Stimulated activated CD8-positive, alpha-beta memory T cell treated with anti-CD3 and anti-CD28 coated beads, Interleukin-7, amount 100 ng/mL, for 48 hours (primary cell): ENCODE measurements around the gene TRIM67.
"Not testable (repeated sequence)": the region's sequence is repeated elsewhere in the genome, so short reads cannot be mapped to it uniquely, and the experiment has no call there.

Source experiments
- DNase-seq, 2 donors: peaks; one replicate each; pipeline ENCODE4 v3.0.0-alpha.2; 2020; ENCODE audit warnings: low read depth in 1 of 2; ENCODE audit errors: extremely low read depth in 1 of 2

The TRIM67 gene

DNA sequence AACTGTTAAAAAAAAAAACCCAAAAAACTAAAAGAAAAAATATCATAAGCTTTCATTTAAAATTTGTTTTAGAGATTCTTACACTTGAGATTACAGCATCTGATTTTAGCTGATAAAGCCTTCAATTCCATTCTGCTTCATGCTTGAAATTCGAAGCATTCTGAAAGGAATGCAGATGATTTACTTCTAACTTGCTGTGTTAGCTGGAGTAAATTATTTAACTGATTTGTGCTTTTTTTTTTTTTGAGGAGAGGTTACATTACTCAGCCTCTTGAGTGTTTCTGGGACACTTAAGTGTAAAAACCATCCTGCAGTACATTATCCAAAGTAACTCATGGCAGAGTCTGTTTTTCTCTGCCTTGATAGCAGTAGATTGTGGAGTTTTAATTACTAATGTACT, 4.5 kb upstream of the TRIM67 start:
- no peak for DNase-seq

DNA sequence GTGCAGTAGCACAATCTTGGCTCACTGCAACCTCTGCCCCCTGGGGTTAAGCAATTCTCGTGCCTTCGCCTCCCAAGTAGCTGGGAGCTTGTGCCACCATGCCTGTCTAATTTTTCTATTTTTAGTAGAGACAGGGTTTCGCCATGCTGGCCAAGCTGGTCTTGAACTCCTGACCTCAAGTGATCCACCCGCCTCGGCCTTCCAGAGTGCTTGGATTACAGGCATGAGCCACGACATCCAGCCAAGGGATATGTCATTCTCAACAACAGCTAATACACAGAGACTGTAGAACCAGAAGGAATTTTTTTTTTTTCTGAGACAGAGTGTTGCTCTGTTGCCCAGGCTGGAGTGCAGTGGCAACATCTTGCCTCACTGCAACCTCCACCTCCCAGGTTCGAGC, 3.7 kb upstream of the TRIM67 start:
- DNase-seq, result not testable (repeated sequence)

DNA sequence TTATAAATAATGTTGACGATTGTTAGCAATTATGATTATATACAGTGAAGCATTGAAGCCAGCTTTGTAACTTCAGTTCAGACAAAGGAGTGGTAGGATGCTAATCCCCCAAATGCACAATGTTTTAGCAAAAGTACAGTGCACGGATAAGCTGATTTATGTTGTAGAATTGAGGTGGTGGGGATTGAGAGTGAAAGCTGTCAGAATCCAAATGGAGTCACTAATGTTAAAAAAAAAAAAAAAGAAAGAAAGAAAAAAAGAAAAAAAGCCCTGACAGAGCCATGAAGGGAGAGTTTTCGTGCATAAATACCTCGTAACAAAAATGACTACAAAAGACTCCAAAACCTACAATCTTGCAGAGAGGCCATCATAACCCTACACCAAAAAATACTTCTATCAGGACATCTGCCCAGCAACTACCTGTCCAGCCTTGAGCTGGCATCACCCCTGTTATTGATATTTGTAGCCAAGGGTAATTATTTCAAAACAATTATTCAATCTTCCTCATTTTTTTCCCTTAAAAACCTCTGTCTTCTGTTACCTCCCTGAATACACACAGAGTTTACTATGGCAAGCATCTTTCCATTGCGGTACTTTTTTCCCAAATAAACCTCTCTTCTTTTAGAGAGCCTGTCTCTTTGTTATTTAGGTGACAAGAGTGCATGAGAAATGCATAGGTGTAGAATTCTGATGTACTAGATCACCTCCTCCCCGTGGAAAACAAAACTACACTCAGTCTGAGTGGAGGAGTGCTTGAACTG, 2.5 kb upstream of the TRIM67 start:
- DNase-seq, result no peak

DNA sequence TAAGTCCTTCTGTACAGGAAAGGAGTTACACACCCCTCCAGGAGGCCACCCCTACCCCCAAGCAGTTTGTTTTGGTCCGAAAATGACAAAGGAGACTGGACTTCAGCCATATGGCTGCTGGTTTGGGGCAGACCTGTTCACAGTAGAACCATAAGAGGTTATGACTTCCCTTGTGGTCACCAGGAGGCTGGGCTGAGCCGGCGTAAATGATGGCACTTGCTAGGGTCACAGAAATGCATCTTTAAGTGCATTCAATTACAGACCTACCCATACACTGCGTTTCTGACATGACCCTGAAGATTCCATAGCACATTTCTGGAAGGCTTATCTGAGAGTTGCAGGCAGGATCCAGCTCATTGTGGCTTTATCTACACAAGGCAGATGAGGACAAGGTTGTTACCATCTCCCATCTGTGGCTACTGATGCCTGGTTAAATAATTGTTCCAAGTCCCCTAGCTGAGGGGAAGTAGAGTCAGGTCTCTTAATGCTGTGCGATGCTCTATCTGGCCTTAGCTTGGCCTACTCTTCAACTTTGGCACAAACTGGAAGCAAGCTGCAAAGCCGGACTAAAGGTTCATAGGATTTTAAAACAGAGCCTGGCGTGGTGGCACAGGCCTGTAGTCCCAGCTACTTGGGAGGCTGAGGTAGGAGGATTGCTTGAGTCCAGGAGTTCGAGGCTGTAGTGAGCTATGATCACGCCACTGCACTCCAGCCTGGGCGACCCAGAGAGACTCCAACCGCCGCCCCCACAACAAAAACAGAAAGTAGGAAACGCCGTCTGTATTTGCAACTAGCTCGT, 1.7 kb upstream of the TRIM67 start:
- no peak for DNase-seq

DNA sequence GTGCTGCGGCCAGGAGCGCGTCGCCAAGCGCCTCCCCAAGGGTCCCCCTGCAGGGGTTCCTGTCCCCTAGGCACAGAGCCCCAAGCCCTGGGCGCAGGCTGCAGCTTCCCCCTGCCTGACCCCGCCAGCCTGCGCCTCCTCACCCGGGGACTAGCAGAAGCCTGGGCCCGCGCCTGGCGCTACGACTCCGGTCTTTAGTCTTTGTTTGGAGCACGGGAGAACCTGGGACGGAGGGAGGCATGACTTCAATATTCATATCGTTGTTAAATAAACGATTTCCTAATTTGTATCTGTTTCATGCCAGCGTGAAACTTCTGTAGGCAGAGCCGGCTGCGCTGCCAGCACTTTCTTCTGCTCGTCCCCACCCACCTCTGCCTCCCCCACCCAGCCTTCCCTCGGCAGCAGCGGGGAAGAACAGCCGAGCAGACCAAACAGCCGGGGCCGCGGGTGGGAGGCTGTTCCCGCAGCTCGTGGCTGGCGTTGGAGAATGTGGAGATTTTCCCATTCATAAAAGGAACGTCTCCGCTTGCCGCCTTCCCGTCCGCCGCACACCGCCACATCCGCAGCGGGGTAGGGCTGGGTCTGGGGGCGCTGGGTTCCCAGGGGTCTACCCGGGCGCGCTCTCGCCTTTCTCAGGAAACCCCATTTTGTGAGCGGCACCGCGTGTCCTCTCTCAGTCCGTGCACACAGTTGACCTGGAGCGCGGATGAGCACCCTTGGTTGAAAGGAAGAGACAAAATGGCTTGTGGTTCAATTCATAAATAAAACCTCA, 777 bp upstream of the TRIM67 start:
- DNase-seq, result no peak

DNA sequence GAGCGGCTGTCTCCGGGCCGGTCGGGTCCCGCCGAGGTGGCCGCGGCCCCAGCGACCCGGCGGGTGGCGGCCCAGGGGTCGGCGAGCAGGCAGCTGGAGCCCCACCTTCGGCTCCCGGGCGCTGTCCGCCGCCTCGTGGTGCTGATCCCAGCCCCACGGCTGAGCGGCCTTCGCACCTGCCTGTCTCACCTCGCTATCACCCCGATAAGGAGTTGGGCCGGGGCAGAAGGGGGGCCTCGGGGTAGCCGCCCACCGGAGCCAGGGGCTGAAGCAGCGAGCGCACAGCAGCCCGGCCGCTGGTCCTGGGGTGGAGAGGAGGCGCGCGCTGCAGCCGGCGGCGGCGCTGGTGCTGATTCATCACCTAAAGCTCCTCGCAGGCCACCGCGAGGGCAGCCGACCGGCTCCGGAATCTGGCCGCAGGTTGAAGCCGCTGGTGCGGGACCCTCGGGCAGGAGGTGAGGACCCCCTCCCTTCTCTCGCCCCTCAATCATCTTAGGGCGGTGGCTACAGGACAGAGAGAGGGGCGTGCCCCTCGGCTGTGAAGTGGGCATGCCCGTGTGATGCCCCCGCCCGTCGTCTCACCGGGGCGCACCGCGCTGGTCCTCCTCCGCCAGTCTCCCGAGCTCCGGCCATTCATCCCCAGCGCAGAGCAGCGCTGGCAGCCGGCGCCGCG, 575 bp downstream of the TRIM67 start:
- DNase-seq, result no peak

DNA sequence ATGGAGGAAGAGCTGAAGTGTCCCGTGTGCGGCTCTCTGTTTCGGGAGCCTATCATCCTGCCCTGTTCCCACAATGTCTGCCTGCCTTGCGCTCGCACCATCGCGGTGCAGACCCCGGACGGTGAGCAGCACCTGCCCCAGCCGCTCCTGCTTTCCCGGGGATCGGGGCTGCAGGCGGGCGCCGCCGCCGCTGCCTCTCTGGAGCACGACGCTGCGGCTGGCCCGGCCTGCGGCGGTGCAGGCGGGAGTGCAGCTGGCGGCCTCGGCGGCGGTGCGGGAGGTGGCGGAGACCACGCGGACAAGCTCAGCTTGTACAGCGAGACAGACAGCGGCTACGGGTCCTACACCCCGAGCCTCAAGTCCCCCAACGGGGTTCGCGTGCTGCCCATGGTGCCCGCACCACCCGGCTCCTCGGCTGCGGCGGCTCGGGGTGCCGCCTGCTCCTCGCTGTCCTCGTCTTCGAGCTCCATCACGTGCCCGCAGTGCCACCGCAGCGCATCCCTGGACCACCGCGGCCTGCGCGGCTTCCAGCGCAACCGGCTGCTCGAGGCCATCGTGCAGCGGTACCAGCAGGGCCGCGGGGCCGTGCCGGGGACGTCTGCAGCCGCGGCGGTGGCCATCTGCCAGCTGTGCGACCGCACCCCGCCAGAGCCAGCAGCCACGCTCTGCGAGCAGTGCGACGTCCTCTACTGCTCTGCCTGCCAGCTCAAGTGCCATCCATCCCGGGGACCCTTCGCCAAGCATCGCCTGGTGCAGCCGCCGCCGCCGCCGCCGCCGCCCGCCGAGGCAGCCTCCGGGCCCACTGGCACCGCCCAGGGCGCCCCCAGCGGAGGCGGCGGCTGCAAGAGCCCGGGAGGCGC, 1.3 kb downstream of the TRIM67 start:
- no peak for DNase-seq

DNA sequence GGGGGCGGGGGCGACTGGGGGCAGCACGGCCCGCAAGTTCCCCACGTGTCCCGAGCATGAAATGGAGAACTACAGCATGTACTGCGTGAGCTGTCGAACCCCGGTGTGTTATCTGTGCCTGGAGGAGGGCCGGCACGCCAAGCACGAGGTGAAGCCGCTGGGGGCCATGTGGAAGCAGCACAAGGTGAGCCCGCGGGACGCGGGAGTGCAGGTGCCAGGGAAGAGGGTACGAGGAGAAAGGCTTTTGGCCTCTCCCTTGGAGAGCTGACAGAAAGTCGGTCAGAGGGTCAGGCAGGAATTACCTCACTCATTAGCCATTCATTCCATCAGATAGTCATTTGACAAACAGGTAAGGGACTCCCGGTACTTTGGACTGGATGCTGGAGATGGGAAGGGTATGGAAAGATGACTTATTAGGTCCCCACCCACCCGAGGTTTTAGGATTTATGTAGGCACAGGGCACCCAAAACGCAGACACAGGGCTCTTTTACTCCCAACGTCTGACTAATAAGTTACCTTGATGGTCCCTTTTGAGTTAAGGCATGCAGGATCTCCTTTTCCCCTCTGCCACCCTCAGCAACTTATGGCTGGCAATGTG, 2.1 kb downstream of the TRIM67 start:
- no peak for DNase-seq

DNA sequence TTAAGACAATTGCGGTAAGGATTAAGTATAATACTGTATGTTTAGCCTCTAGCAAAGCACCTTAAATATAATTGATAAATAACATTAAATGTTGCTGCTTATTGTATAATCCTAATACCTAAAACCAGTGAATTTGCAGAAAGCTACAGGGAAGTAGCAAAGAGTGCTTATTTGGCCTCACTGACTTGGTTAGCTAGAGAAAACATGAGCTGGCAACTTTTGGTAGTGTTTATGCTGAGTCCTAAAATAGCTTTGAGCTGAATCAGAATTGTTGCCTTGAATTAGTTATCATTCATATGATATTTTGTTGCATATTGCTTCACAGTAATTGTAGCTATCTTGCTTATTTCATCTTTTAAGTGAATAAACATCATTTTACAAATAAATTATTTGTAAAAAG, 3.5 kb downstream of the TRIM67 start:
- no peak for DNase-seq

DNA sequence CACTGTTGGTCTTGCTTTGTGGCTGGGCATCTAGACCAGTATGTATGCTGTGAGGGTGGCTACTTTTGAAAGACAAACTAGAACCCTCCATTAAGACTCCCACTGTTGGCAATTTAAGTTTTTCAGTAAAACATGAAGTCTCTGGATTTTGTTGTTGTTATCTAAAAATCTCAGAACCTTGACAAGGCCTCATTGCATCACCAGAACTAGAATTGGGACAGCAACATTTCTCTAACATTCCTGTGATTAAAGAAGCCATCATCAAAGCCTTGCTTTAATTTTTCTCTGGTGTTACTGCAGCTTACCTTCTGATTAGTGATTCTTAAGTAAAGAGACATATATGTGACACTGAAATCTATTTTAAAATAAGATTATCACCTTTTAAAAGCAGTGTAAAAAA, 4.5 kb downstream of the TRIM67 start:
- DNase-seq, result no peak

DNA sequence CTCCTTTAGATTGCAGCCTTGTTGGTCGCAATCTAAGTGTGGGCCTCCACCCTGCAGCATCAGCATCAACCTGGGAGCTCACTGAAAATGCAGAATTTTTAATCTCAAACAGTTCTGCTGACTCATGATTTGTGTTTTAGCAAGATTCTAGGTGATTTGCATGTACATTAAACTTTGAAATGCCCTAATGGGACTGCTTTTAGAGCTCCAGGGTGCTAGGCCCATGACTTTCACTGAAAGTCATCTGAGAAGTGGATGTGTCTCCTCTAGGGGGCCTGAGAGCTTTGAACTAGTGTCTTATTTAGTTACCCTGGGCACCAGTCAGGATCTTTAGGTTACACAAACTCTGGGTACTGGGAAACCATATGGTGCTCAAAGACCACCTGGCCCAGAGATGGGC, 9.0 kb downstream of the TRIM67 start:
- DNase-seq, result no peak

DNA sequence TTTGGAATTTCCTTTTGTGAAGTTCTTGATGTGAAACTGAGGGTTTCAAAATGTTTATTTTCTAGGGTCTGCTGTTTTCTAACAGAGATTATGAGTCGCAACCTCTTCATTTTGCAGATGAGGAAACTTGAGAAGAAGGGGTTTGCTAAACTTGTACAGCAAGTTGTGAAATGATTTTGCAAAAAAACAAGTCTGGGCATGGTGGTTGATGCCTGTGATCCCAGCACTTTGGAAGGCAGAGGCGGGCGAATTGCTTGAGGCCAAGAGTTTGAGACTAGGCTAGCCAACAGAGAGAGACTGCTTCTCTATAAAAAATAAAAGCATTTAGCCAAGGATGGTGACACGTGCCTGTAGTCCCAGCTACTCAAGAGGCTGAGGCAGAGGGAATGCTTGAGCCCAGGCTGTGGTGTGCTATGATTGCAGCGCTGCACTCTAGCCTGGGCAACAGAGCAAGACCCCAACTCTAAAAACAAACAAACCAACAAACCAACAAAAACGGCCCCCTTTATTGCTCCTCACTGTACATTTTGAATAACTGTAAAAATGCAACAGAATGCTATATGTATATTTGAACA, 9.9 kb downstream of the TRIM67 start:
- DNase-seq, result no peak

DNA sequence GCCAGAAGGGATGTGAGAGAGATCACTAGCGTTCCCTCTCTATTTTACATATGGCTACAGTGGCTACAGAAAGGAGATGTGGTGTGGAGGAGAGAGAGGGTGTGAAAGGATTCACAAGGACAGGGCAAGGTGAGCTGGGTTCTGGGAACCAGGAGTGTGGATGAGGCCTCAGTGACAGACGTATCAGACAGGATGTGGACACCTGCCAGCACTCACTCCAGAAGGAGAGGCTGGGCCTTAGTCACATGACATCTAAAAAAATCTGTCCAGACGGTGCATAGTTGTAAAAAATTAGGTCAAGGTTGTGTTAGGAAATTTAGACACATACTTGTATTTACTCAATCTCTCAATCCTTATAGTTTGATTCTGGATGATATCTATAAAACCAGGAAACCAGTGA, 10.6 kb downstream of the TRIM67 start:
- DNase-seq, result no peak

DNA sequence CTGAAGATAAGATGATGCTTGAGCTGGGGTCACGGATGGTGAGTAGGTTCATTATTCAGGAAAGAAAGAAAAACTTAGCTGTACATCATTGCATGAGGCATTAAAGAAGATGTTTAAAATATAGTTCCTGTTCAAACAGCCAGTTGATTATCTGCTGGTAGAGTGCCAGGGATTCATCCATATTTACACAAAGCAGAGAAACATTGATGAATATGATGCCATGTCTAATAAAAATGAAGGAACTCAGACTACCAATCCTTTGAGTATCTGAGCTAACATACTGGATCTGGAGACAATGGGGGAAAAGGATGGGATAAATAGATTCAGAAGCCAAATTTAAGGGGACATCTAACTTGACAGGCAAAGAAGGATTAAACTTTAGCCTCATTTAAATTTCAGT, 14.6 kb downstream of the TRIM67 start:
- DNase-seq, result no peak

DNA sequence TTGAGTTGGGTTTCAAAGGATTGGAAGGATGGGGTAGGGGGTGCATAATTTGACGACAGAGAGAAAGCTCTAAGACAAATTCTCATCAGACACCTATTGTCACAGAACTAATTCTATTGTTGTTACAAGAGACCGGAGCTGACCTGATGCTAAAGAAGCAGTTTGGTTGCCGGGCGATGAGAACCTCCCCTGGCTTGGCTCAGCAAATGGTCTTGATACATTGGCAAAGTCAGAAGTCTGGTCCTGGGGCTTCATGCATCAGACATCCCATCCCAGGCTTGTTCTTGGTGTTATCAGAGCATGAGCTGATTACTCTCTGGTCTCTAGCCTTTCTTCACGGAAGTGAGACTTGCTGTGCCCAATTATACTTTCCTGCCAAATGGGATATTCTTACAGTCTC, 15.4 kb downstream of the TRIM67 start:
- DNase-seq, result no peak

DNA sequence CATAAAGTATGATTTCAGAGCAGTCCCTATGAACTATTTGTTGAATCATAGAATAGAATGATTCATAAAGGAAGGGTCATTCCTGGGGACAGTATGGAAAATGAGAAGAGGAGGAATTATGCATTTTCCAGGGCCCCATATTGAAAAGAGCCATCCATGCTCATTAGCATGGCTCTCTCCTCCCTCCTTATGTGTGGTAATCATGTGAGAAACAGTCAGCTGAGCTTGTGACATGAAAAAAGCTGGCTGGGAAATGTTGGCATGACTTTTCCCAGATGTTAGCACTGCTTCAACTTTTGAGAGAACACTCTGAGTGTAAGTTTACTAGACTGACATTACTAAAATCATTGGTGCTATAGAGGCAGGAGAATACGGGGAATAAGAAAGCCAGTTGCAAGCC, 16.1 kb downstream of the TRIM67 start:
- no peak for DNase-seq

DNA sequence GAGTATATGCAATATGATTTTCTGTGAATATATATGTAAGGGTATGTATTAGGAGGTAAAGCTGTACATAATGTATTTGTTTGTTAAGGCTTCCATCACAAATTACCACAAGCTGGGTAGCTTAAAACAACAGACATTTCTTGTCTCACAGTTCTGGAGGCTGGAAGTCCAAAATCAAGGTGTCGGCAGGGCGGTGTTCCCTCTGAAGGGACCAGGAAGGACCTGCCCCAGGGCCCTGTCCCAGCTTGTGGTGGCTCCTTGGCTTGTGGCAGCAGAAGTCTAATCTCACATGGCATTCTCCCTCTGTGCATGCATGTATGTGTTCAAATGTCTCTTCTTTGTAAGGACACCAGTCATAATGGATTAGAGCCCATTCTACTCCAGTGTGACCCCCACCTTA, 17.1 kb downstream of the TRIM67 start:
- DNase-seq, result no peak

DNA sequence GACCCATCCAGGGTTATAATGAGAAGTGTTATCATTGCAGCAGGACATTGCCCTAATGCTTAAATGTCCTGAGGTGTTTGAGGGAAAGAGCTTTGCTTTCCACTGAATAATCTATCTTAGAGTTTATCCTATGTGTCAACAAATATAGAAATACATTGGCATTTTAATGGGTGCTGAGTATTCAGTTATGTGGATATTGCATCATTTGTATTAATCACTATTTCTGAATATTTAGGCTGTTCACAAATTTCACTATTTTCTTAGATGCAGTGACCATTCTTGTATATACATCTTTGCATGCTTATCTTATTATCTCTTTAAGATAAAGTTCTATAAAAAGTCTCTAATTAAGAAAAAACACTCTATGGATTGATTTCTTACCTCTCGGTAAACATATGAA, 18.2 kb downstream of the TRIM67 start:
- DNase-seq, result no peak

DNA sequence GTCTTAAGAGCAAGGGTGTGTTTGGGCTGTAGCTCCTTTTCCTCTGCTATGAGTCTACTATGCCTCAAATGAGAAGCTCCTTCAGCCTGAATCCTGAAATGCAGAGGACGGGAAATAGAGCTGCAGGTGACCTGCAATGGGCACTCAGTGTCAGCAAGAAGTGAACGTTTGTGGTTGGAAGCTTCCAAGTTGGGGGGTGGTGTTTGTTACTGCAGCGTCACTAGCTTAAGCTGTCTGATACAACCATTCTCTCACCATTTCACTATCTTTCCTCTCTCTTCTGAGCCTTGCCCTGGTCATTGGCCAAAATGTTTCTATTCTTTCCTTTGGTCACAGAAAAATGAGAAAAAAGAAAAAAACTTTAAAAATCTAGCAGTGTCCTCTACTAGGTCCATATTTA, 19.4 kb downstream of the TRIM67 start:
- no peak for DNase-seq

DNA sequence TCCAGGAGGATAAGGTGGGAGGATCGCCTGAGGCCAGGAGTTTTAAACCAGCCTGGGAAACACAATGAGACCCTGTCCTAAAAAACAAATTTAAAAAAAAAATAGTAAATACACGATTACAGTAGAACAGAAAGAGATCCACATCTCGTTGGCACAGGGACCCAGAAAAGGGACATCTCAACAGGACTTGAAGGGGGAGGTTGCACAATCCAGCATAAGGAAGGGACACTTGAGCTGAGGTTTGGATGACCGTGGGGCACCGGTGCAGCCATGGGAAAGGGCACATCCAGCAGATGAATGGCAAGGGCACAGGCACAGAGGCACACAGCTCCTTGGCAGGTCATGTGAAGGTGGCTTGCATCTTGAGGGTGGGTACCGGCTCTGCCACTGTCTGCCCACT, 20.5 kb downstream of the TRIM67 start:
- no peak for DNase-seq
